GM10266 (cell line): Measurements from ENCODE around the gene SGCA.

Source experiments
- DNase-seq: peaks from one replicate; pipeline ENCODE4 v3.0.0; 2012; ENCODE audit errors: extremely low spot score
- TF ChIP-seq, protein P1 (sequence below): IDR thresholded peaks from 2 replicates; pipeline ENCODE4 v1.5.1; 2012; ENCODE audit warnings: mild to moderate bottlenecking, low read depth; ENCODE audit not compliant: control insufficient read depth, insufficient read depth; ENCODE audit errors: missing control alignments

The SGCA gene

DNA sequence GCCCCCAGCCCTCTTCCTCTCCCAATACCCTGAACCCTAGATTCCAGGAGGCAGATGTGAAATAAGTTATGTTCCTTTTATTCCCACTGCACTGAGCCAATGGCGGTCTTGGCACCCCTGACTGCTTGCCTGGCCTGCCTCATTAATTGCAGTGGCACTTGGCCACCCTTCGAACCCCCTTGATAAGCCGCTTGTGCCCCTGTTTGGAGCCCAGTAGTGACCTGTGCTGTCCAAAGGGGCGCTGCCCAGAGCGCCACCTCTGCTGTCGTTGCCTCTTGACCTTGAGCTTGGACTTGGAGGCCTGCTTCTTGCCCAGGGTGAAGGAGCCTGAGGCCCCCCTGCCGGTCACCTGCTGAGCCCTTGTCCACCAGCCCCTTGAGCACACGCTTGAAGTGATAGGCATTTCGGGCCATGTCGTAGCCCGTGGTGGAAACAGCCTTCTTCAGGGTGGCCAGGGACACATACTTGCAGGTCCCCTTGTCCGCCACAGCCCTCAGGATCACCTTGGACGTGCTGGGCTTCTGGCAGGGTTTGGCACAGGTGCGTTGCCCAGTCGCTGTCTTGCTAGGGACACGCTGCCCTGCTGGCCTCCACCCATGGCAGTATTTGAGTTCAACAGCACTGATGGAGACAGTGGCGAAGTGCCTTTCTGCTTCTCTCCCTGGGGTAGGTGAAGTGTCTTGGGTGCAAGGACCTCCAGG, 5.7 kb downstream of the SGCA start:
- TF ChIP-seq, protein P1, sequence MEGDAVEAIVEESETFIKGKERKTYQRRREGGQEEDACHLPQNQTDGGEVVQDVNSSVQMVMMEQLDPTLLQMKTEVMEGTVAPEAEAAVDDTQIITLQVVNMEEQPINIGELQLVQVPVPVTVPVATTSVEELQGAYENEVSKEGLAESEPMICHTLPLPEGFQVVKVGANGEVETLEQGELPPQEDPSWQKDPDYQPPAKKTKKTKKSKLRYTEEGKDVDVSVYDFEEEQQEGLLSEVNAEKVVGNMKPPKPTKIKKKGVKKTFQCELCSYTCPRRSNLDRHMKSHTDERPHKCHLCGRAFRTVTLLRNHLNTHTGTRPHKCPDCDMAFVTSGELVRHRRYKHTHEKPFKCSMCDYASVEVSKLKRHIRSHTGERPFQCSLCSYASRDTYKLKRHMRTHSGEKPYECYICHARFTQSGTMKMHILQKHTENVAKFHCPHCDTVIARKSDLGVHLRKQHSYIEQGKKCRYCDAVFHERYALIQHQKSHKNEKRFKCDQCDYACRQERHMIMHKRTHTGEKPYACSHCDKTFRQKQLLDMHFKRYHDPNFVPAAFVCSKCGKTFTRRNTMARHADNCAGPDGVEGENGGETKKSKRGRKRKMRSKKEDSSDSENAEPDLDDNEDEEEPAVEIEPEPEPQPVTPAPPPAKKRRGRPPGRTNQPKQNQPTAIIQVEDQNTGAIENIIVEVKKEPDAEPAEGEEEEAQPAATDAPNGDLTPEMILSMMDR, result no peak
- no peak for DNase-seq

DNA sequence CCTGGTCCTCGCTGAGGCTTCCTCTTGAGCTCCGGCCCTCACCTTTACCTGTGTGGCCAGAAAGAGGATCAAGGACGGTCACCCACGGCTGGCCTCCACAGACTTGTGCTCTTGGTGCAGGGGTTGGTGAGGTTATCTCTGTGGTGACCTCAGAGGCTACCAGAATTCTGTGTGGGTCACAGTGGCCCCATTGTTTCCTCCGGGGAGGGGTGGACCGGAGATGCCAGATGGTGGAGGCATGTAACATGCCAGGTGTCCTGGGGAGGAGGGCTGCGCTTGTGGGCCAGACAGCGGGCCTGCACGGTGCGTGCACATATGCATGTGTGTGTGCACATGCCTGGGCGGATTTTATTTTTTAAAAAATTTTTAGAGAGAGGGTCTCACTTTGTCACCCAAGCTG, 6.3 kb downstream of the SGCA start:
- DNase-seq, result no peak
- TF ChIP-seq, protein P1, result no peak

DNA sequence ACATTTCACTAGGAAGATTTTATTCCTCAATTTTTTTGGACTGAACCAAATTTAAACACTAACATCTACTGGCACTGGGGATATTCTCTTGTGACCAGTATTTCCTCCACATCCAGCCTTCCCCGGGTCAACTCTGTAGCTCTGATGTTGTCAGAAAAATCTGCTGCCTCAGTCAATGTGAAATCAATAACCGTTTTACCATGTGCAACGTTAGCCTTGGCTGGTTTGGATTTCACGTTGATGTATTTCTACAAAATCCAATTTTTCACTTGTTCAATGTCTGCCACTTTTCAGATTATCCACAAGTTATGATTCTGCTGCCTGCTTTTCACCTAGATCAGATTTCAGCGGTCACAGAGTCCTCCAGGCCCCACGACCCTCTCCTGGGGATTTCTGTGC, 7.1 kb downstream of the SGCA start:
- TF ChIP-seq, protein P1, result no peak
- no peak for DNase-seq

DNA sequence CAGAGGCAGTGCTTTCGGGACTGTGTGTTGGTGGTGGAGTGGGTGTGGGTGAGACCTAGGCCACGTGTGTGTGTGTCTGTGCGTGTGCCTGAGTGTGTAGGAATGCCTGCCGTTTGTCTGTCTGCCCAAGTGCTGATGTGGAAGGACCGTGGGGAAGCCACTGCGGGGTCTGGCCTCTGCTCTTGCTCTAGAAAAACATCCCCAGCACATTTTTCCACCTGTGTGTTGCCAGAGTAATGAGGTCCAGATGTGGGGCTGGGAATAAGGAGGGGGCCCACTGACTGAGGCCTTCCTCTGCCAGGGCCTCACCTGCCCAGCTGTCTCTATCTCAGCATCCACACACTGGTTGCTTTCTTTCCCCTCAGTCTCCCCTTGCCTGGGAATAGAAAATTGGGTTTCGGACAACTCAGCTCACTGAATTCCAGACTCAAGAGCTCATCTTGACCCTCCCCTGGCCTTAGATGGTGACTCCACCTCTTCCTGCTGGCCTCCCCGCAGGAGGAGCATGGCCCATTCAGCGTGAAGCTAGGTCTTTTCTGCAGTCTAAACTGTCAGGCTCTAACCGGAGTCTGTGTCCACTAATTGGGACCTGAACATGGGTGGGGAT, 7.6 kb downstream of the SGCA start:
- DNase-seq, result no peak

DNA sequence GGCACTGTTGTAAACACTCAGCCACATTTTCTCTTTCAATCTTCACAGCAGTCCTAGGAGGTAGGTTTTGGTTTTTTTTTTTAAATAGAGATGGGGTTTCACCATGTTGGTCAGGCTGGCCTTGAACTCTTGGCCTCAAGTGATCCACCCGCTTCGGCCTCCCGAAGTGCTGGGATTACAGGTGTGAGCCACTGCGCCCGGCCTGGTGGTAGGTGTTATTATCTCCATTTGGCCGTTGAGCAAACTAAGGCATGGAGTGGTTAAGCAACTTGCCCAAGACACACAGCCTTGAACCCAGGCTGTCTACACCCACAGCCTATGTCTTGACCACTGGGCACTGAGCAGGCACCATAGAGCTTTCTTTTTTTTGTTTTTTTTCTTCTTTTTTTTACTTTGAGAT, 8.6 kb downstream of the SGCA start:
- TF ChIP-seq, protein P1, result no peak
- no peak for DNase-seq

More for the DNA sequence above, 7.6 kb downstream of the SGCA start:
- TF ChIP-seq, protein P1, result no peak

DNA sequence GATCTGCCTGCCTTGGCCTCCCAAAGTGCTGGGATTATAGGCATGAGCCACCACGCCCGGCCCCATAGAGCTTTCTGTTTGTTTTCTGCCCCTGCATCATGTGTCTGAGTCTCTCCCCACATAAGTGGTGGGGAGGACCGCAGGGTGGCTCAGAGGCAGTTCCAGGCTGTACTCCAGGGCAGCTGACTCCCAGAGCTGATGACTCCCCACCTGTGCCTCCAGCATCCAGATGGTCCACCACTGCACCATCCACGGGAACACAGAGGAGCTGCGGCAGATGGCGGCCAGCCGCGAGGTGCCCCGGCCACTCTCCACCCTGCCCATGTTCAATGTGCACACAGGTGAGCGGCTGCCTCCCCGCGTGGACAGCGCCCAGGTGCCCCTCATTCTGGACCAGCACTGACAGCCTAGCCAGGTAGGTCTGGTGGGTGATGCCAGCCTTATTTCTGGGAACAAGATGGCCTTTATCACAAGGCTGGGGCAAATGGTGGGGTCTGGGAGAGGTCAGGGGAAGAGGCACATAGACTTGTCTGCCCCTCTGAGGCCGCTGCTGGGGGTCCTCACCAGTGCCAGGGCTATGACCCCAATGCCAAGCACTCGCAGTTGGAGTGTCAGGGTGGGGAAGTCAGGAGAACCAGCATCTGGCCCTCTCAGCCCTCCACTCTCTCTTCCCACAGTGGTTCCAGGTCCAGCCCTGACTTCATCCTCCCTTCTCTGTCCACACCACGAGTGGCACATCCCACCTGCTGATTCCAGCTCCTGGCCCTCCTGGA, 9.4 kb downstream of the SGCA start:
- TF ChIP-seq, protein P1, result no peak
- DNase-seq, result no peak
